ENCODE measurements around the gene TRH.

The TRH gene

GRCh38 chr3:129974564-129974832 is at the start of gene TRH:
TSS of gene TRH (plus strand) at chr3:129974720. CDS start at chr3:129975817, 1,097 bp downstream.
- no peak for DNase-seq

- DNase-seq: no peak
These were observed 47.4 kb upstream of the TRH start for GRCh38 chr3:129927072-129927471.

GRCh38 chr3:129929383-129929782 is 45.1 kb upstream of the TRH start:
- DNase-seq: no peak

GRCh38 chr3:129933471-129933870 is 41.0 kb upstream of the TRH start:
- no peak for DNase-seq

GRCh38 chr3:129934234-129935123 is 40.0 kb upstream of the TRH start:
- peak in 1 of 2 experiments; percentile 15 for DNase-seq

GRCh38 chr3:129936757-129937156 is 37.8 kb upstream of the TRH start:
- DNase-seq: peak in 1 of 2 experiments; percentile 9

GRCh38 chr3:129937717-129938116 is 36.8 kb upstream of the TRH start:
- no peak for DNase-seq

GRCh38 chr3:129938140-129938930 is 36.2 kb upstream of the TRH start:
- no peak for DNase-seq

GRCh38 chr3:129940086-129940485 is 34.4 kb upstream of the TRH start:
- DNase-seq: no peak

- DNase-seq: peak in 1 of 2 experiments; percentile 5
These were observed 32.2 kb upstream of the TRH start for GRCh38 chr3:129942296-129942695.

- no peak for DNase-seq
These were observed 31.5 kb upstream of the TRH start for GRCh38 chr3:129943020-129943419.

- no peak for DNase-seq
These were observed 29.8 kb upstream of the TRH start for GRCh38 chr3:129944709-129945108.

- no peak for DNase-seq
These were observed 26.8 kb upstream of the TRH start for GRCh38 chr3:129947538-129948240.

GRCh38 chr3:129950318-129951046 is 24.0 kb upstream of the TRH start:
- DNase-seq: no peak

GRCh38 chr3:129952556-129953355 is 21.8 kb upstream of the TRH start:
- DNase-seq: no peak

GRCh38 chr3:129953621-129954020 is 20.9 kb upstream of the TRH start:
- DNase-seq: no peak

- DNase-seq: no peak
These were observed 20.0 kb upstream of the TRH start for GRCh38 chr3:129954514-129954913.

GRCh38 chr3:129956936-129957335 is 17.6 kb upstream of the TRH start:
- DNase-seq: no peak

- no peak for DNase-seq
These were observed 15.8 kb upstream of the TRH start for GRCh38 chr3:129958755-129959154.

GRCh38 chr3:129961141-129961541 is 13.4 kb upstream of the TRH start:
- no peak for DNase-seq

- DNase-seq: no peak
These were observed 11.9 kb upstream of the TRH start for GRCh38 chr3:129962600-129962999.

- DNase-seq: no peak
These were observed 8.6 kb upstream of the TRH start for GRCh38 chr3:129965937-129966336.
